Body of pancreas (tissue), 4 donors: ENCODE measurements around the gene HEXIM1.

Experiments used
- CTCF ChIP-seq, 7 experiments: fragments of 450-650 bp in 4 of 7; fragments of 200-600 bp in 3 of 7; sonication (generic) in 3 of 7; IDR thresholded peaks; one replicate each; pipeline ENCODE4 v1.5.1; 2016 to 2019; ENCODE audit warnings: antibody characterized with exemption in 7 of 7
- POLR2A ChIP-seq, 3 donors: fragments of 450-650 bp; IDR thresholded peaks; one replicate each; pipeline ENCODE4 v1.6.1; 2016; ENCODE audit warnings: antibody characterized with exemption in 3 of 3, mild to moderate bottlenecking in 2 of 3

GRCh38 chr17:45150911-45151809 lies 2.9 kb downstream of the HEXIM1 start:
- TF ChIP-seq CTCF (IDR thresholded peaks at IDR 0.05) = no peak
- TF ChIP-seq POLR2A (IDR thresholded peaks at IDR 0.05) = no peak
